Stomach (tissue), 9 donors: ENCODE measurements around the gene GRIP2. TPM values are rescaled to one million over a fixed set of nuclear protein-coding genes. Genes with fewer than 3 reads are reported as not detected.

Experiments used
- DNase-seq, 2 donors: peaks; one replicate each; pipeline versions ENCODE4 v3.0.0 to v3.0.0-alpha.2; 2013 to 2019
- H3K27ac ChIP-seq, 5 donors: fragments of 200-600 bp in 4 of 5; sonication (generic) in 4 of 5; one replicate each; pipeline ENCODE4 v1.5.1; 2013 to 2019; ENCODE audit warnings: mild to moderate bottlenecking in 1 of 5, moderate library complexity in 1 of 5
- H3K27me3 ChIP-seq, 3 donors: fragments of 200-600 bp; sonication (generic); one replicate each; pipeline ENCODE4 v1.5.1; 2017 to 2019; ENCODE audit warnings: mixed run types in 1 of 3
- H3K36me3 ChIP-seq, 4 donors: fragments of 200-600 bp; sonication (generic); 1 replicate in 3 of 4; 2 replicates in 1 of 4; pipeline ENCODE4 v1.5.1; 2016 to 2019
- H3K4me1 ChIP-seq, 4 donors: fragments of 200-600 bp; sonication (generic); one replicate each; pipeline ENCODE4 v1.5.1; 2016 to 2019
- H3K4me3 ChIP-seq, 4 donors: fragments of 200-600 bp; sonication (generic) in 3 of 4; one replicate each; pipeline ENCODE4 v1.5.1; 2016 to 2019; ENCODE audit warnings: mild to moderate bottlenecking in 1 of 4
- H3K9me3 ChIP-seq, 4 donors: fragments of 200-600 bp; sonication (generic); one replicate each; pipeline ENCODE4 v1.5.1; 2016 to 2019
- EP300 ChIP-seq: sonication (generic); formaldehyde crosslinking; IDR thresholded peaks from one replicate; pipeline ENCODE4 v1.6.1; 2017; ENCODE audit warnings: antibody characterized with exemption
- POLR2A ChIP-seq, 4 donors: fragments of 450-650 bp; IDR thresholded peaks; one replicate each; pipeline ENCODE4 v1.6.1; 2016; ENCODE audit warnings: antibody characterized with exemption in 4 of 4, control low read depth in 2 of 4, mild to moderate bottlenecking in 1 of 4, moderate library complexity in 1 of 4
- POLR2AphosphoS5 ChIP-seq, 3 donors: sonication (generic); formaldehyde crosslinking; IDR thresholded peaks; one replicate each; pipeline ENCODE4 v1.6.1; 2016; ENCODE audit warnings: antibody characterized with exemption in 3 of 3
- WGBS, 5 donors: extraction: QIAGEN DNeasy Blood & Tissue Kit in 3 of 5; methylation state at CpG; one replicate each; pipeline versions ENCODE4 v1.1.5 to v1.1.7; 2013 to 2018; 5-methylcytosine and 5-hydroxymethylcytosine counted together
- intact Hi-C: fragments of 100-400 bp; cut with DNase I; formaldehyde crosslinking; loops from one replicate; pipeline ENCODE4 v1.15.1; 2023; ENCODE audit warnings: low total_unique reads
- polyA plus RNA-seq, 3 donors: library from polyadenylated mRNA; stranded (reverse); fragments of 200-250 nt; gene quantifications; one replicate each; pipeline ENCODE4 v1.2.3, GENCODE V29; 2013
- total RNA-seq, 5 donors: library from RNA; depleted of rRNA; stranded (reverse); fragments of >200 nt; gene quantifications; one replicate each; pipeline versions ENCODE4 v1.1.0 to v1.2.3, GENCODE V29; 2014 to 2016
- TF ChIP-seq, protein P1 (sequence below), 7 experiments: fragments of 450-650 bp in 4 of 7; fragments of 200-600 bp in 3 of 7; sonication (generic) in 3 of 7; IDR thresholded peaks; one replicate each; pipeline ENCODE4 v1.5.1; 2016 to 2019; ENCODE audit warnings: antibody characterized with exemption in 7 of 7, control low read depth in 2 of 7, mild to moderate bottlenecking in 1 of 7
- donor health status: healthy with polysubstance abuse.
- donor health status: Bipolar disorder and iron deficiency.
- donor health status: healthy.

The GRIP2 gene
- total and polyA plus RNA-seq, 8 donors: 0.58 to 33.8 (median 2.8) TPM

DNA sequence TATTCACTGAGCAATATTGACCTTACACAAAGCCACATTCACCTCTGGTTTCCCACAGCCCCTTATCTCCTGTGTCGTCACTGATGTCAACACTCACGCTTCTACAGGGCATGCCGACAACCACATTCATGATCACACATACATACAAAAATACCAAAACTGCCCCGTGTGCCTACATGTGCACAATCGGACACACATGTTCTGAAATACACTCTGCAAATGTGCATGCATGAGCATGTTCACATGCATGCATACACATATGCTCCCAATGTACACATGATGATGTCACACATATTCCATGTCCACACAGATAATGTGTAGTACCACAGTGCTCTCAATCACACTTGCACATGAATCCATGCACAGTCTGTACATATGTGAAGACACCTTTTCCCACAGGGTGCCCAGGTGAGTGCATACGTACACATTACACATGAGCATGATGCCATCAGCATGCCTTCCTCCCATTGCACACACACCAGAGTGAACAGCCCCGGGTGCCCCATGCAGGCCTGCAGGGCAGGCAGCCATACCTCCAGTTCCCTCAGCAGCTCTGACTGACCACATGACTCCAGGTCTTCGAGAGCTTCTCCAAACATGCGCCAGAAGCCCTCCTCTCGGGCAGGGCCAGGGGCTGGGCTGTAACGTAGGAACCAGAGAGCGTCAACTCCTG is 37.0 kb downstream of the GRIP2 start:
- DNase-seq: no peak
- no peak for TF ChIP-seq EP300
- TF ChIP-seq POLR2A (IDR thresholded peaks at IDR 0.05): no peak
- TF ChIP-seq, protein P1, sequence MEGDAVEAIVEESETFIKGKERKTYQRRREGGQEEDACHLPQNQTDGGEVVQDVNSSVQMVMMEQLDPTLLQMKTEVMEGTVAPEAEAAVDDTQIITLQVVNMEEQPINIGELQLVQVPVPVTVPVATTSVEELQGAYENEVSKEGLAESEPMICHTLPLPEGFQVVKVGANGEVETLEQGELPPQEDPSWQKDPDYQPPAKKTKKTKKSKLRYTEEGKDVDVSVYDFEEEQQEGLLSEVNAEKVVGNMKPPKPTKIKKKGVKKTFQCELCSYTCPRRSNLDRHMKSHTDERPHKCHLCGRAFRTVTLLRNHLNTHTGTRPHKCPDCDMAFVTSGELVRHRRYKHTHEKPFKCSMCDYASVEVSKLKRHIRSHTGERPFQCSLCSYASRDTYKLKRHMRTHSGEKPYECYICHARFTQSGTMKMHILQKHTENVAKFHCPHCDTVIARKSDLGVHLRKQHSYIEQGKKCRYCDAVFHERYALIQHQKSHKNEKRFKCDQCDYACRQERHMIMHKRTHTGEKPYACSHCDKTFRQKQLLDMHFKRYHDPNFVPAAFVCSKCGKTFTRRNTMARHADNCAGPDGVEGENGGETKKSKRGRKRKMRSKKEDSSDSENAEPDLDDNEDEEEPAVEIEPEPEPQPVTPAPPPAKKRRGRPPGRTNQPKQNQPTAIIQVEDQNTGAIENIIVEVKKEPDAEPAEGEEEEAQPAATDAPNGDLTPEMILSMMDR (IDR thresholded peaks at IDR 0.05): no peak
- no peak for TF ChIP-seq POLR2AphosphoS5 (IDR thresholded peaks at IDR 0.05)
- Histone ChIP-seq H3K27ac (no peak overlapping the region), H3K4me3 (no peak overlapping the region), H3K27me3 (no peaks in the 10 kb centered on the region), H3K4me1 (no peaks in the 10 kb centered on the region), H3K9me3 (peaks cover 10 to 24% (median 16%) of the 10 kb centered on the region in 4 donors), H3K36me3 (no peaks in the 10 kb centered on the region)
- intact Hi-C loops: no loop called here
- WGBS, 5 donors: 86 to 94% (median 88%) methylated on average over 11 to 12 of the region's 12 CpGs

GRCh38 chr3:14502472-14502871 is 37.7 kb downstream of the GRIP2 start:
- Histone ChIP-seq H3K9me3 (peaks cover 10 to 24% (median 16%) of the 10 kb centered on the region in 4 donors), H3K4me3 (no peak overlapping the region), H3K27me3 (no peaks in the 10 kb centered on the region), H3K27ac (no peak overlapping the region), H3K4me1 (no peaks in the 10 kb centered on the region), H3K36me3 (no peaks in the 10 kb centered on the region)
- TF ChIP-seq, protein P1 (IDR thresholded peaks at IDR 0.05): no peak
- TF ChIP-seq POLR2AphosphoS5 (IDR thresholded peaks at IDR 0.05) (no peak), EP300 (no peak), POLR2A (IDR thresholded peaks at IDR 0.05) (no peak)
- DNase-seq: no peak
- intact Hi-C loops: no loop called here

DNA sequence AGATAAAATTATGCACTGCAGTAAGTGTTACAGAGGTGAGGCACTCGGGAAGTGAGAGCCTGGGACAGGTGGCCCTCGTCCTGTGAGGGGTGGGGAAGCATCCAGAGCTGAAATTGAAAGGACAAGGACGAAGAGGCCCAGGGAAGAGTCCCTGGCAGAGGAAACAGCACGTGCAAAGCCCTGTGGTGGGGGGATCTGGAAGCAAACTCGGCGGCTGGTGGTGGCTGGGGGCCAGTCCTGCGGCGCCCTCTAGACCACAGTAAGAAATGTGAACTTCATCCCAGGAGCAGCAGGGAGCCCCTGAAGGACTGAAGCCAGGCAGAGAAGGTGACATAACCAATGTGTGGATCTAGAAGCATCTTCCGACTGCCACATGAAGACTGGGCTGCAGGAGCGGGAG is 42.8 kb downstream of the GRIP2 start:
- 48 to 59% (median 53%) methylated on average over 10 of the region's 10 CpGs for WGBS, 5 donors
- Histone ChIP-seq H3K27me3 (no peaks in the 10 kb centered on the region), H3K9me3 (peaks cover 3 to 10% (median 6%) of the 10 kb centered on the region in 4 donors), H3K4me3 (no peak overlapping the region), H3K36me3 (peaks cover 0 to 10% (median 0%) of the 10 kb centered on the region in 4 donors), H3K27ac (no peak overlapping the region), H3K4me1 (no peaks in the 10 kb centered on the region)
- DNase-seq: no peak
- TF ChIP-seq EP300: no peak
- no peak for TF ChIP-seq POLR2AphosphoS5 (IDR thresholded peaks at IDR 0.05)
- intact Hi-C loops: no loop called here

- Histone ChIP-seq H3K27me3 (no peaks in the 10 kb centered on the region), H3K4me1 (no peaks in the 10 kb centered on the region), H3K36me3 (peaks cover 0 to 10% (median 3%) of the 10 kb centered on the region in 4 donors), H3K27ac (no peak overlapping the region), H3K4me3 (no peak overlapping the region), H3K9me3 (peaks cover 0 to 6% (median under 1%) of the 10 kb centered on the region in 4 donors)
- 89 to 95% (median 95%) methylated on average over 9 of the region's 9 CpGs for WGBS, 5 donors
- TF ChIP-seq POLR2A (IDR thresholded peaks at IDR 0.05): no peak
- TF ChIP-seq EP300: no peak
- no peak for TF ChIP-seq POLR2AphosphoS5 (IDR thresholded peaks at IDR 0.05)
- TF ChIP-seq, protein P1 (IDR thresholded peaks at IDR 0.05): no peak
- intact Hi-C loops: no loop called here
- no peak for DNase-seq
These were observed 43.8 kb downstream of the GRIP2 start for GRCh38 chr3:14496351-14496750.

- no peaks in the 10 kb centered on the region for H3K27me3 ChIP-seq
- DNase-seq: no peak
- H3K9me3 ChIP-seq: no peaks in the 10 kb centered on the region
- H3K27ac ChIP-seq: no peak overlapping the region
- WGBS, 5 donors: 80 to 90% (median 89%) methylated on average over 5 of the region's 5 CpGs
- no peaks in the 10 kb centered on the region for H3K4me1 ChIP-seq
- TF ChIP-seq POLR2AphosphoS5 (IDR thresholded peaks at IDR 0.05) (no peak), EP300 (no peak), POLR2A (IDR thresholded peaks at IDR 0.05) (no peak)
- TF ChIP-seq, protein P1 (IDR thresholded peaks at IDR 0.05): no peak
- no peak overlapping the region for H3K4me3 ChIP-seq
- H3K36me3 ChIP-seq: peaks cover 0 to 10% (median 6%) of the 10 kb centered on the region in 4 donors
- intact Hi-C loops: no loop called here
These were observed 45.2 kb downstream of the GRIP2 start for GRCh38 chr3:14494973-14495300.
